ENCODE data around the gene PLCL1.

DNA sequence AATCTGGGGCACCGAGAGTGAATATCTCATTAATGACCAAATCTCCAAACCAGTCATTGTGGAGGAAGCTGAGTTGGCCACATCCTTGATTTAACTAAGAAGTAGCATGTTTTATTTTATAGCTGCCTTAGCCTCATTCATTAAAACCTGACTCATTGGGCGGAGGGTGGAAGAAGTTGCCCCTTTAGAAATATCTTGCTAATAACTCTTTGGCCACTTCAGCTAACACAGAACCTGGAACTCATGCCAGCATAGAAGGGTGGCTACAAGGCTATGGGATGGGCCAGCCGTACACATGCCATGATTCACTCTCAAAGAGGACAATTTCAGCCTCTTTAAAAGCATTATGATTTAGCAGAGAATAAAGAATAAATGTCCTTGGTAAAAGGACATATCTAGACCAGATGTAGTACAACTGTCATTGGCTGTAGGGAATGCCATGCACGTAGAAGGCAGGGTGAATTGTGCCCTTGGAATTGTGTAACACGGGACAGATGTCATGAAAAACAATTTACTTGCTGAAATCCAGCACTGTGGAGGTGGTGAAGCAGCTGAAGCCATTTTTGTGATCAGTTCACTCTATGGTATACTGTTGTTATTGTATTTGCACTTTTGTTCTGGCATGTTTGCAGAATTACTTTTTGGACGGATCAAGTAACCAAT, 330.0 kb downstream of the PLCL1 start:
- TF ChIP-seq, protein P1, sequence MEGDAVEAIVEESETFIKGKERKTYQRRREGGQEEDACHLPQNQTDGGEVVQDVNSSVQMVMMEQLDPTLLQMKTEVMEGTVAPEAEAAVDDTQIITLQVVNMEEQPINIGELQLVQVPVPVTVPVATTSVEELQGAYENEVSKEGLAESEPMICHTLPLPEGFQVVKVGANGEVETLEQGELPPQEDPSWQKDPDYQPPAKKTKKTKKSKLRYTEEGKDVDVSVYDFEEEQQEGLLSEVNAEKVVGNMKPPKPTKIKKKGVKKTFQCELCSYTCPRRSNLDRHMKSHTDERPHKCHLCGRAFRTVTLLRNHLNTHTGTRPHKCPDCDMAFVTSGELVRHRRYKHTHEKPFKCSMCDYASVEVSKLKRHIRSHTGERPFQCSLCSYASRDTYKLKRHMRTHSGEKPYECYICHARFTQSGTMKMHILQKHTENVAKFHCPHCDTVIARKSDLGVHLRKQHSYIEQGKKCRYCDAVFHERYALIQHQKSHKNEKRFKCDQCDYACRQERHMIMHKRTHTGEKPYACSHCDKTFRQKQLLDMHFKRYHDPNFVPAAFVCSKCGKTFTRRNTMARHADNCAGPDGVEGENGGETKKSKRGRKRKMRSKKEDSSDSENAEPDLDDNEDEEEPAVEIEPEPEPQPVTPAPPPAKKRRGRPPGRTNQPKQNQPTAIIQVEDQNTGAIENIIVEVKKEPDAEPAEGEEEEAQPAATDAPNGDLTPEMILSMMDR (IDR thresholded peaks at IDR 0.05; ENCODE audit: low read depth, low read length), result no peak
- no peak for TF ChIP-seq POLR2A (IDR thresholded peaks at IDR 0.05; ENCODE audit: extremely low read depth, insufficient read length)
- TF ChIP-seq MYC (IDR thresholded peaks at IDR 0.05; ENCODE audit: low read depth, low read length), result no peak
- TF ChIP-seq, protein P2, sequence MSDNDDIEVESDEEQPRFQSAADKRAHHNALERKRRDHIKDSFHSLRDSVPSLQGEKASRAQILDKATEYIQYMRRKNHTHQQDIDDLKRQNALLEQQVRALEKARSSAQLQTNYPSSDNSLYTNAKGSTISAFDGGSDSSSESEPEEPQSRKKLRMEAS (IDR thresholded peaks at IDR 0.05; ENCODE audit: low read depth, low read length), result no peak
